Heart right ventricle (tissue), 16 donors: ENCODE measurements around the gene PLEK. TPM values are rescaled to one million over a fixed set of nuclear protein-coding genes. Genes with fewer than 3 reads are reported as not detected.
"Not testable (repeated sequence)": the region's sequence is repeated elsewhere in the genome, so short reads cannot be mapped to it uniquely, and the experiment has no call there.

Experiments used
- ATAC-seq, 8 donors: fragments of 200-7000 bp; cut with Tn5 transposase; one replicate each; pipeline ENCODE4 v1.9.1; 2020; ENCODE audit warnings: mild to moderate bottlenecking in 8 of 8, moderate library complexity in 8 of 8, moderate number of reproducible peaks in 1 of 8
- DNase-seq, 2 donors: peaks; one replicate each; pipeline ENCODE4 v3.0.0-alpha.2; 2020
- H3K27ac ChIP-seq, 10 donors: fragments of 200-600 bp; sonication (generic) in 2 of 10; one replicate each; pipeline versions ENCODE4 v1.5.0 to v1.8.0; 2020 to 2022; ENCODE audit warnings: mild to moderate bottlenecking in 3 of 10
- H3K27me3 ChIP-seq, 7 donors: fragments of 200-600 bp; one replicate each; pipeline ENCODE4 v1.8.0; 2021 to 2022; ENCODE audit warnings: mild to moderate bottlenecking in 2 of 7
- H3K36me3 ChIP-seq, 9 donors: fragments of 200-600 bp; sonication (generic) in 1 of 9; one replicate each; pipeline versions ENCODE4 v1.5.0 to v1.8.0; 2020 to 2022; ENCODE audit warnings: mild to moderate bottlenecking in 2 of 9
- H3K4me1 ChIP-seq, 9 donors: fragments of 200-600 bp; sonication (generic) in 1 of 9; one replicate each; pipeline versions ENCODE4 v1.5.0 to v1.8.0; 2020 to 2022; ENCODE audit warnings: mild to moderate bottlenecking in 4 of 9
- H3K4me3 ChIP-seq, 10 donors: fragments of 200-600 bp; sonication (generic) in 2 of 10; one replicate each; pipeline versions ENCODE4 v1.5.0 to v1.8.0; 2020 to 2022; ENCODE audit warnings: mild to moderate bottlenecking in 7 of 10, moderate library complexity in 2 of 10
- H3K9me3 ChIP-seq, 11 donors: fragments of 200-600 bp in 10 of 11; sonication (generic) in 2 of 11; one replicate each; pipeline versions ENCODE4 v1.5.0 to v1.8.0; 2013 to 2022; ENCODE audit warnings: mild to moderate bottlenecking in 2 of 11, control low read depth in 1 of 11, moderate library complexity in 1 of 11
- CTCF ChIP-seq, 9 donors: fragments of 200-600 bp; sonication (generic) in 2 of 9; IDR thresholded peaks; one replicate each; pipeline versions ENCODE4 v1.5.0 to v1.8.0; 2021 to 2022; ENCODE audit warnings: antibody characterized with exemption in 9 of 9, mild to moderate bottlenecking in 5 of 9, moderate library complexity in 1 of 9
- WGBS, 2 donors: extraction: QIAGEN DNeasy Blood & Tissue Kit; methylation state at CpG; one replicate each; pipeline ENCODE4 v1.1.7; 2013; ENCODE audit warnings: inconsistent platforms in 1 of 2; 5-methylcytosine and 5-hydroxymethylcytosine counted together
- intact Hi-C, 10 donors: fragments of 100-400 bp; cut with DNase I; formaldehyde crosslinking; loops; one replicate each; pipeline versions ENCODE4 v1.11.1 to v1.14.2; 2022
- polyA plus RNA-seq, 2 donors: library from polyadenylated mRNA; stranded (reverse); fragments of 200-250 nt; gene quantifications; one replicate each; pipeline ENCODE4 v1.2.3, GENCODE V29; 2013
- total RNA-seq, 10 donors: library from RNA; stranded (reverse); fragmentation: NEBNext Ultra II Directional in 3 of 10; extraction: Animal tissue kit (Norgen Biotek cat#: 25700) in 3 of 10; gene quantifications; one replicate each; pipeline versions ENCODE4 v1.2.1 to v1.2.4, GENCODE V29; 2021 to 2023
- donor health status: Arrhythmogenic right ventricular cardiomyopathy.
- donor health status: ischemic (EF 13 %, LVEDD 7.1; RV severe dilation, severe dysfunction).
- donor health status: healthy with polysubstance abuse.
- donor health status: DM: no; HTN: yes; CAD: no.
- donor health status: DM: no; HTN: no; CAD: no.
- donor health status: ischemic (EF 25% LVEDD 6.9; RV normal size, moderate dysfunction).
- donor health status: ischemic (EF 25% LVEDD 5.7; RV mildly dilated, moderate dysfunction).
- donor health status: healthy.
- donor health status: DM: yes; HTN: yes; CAD: no.
- donor health status: Ischemic cardiomyopathy.
- donor health status: ischemic (EF 35%, LVEDD 5.7; RV mildly dilated, moderate dysfunction).
- donor health status: nonischemic (EF 11% LVEDD 7.7; RV severe dilation, severe dysfunction).
- donor health status: DM: yes; HTN: yes; CAD: no.
- donor health status: PGD.
- donor health status: ischemic (EF 29% LVEDD 5.4; RV normal size, mild dysfunction).
- donor health status: nonischemic (EF 23%, LVEDD 6.1; RV moderate dilation, normal function).

PLEK gene
- total and polyA plus RNA-seq, 12 donors, result 1.1 to 46.3 (median 2.7) TPM

DNA sequence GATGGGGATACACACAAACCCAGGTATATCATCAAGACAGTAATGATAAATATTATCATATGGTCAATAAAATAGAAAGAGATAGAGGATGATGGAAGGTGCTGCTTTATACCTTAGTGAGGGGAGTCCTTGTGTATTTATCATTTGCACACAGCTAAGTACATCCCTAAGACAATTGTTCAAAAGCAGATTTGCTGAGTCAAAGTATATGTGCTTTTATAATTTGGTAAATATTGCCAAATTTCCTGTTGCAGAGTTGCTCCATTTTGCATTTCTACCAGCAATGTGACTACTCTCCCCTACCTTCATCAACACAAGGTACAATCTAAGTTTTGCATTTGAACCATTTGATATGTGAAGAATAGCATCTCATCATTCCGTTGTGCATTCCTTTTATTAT is 22.6 kb upstream of the PLEK start:
- peaks cover 0 to 21% (median 9%) of the 10 kb centered on the region in 7 donors for H3K27me3 ChIP-seq
- H3K9me3 ChIP-seq, result no peaks in the 10 kb centered on the region
- no peak overlapping the region for H3K4me3 ChIP-seq
- peaks cover 0 to 16% (median 0%) of the 10 kb centered on the region in 9 donors for H3K4me1 ChIP-seq
- H3K27ac ChIP-seq, result no peak overlapping the region
- WGBS, 2 donors, result 90 to 95% methylated on average over 1 of the region's 1 CpG
- H3K36me3 ChIP-seq, result no peaks in the 10 kb centered on the region
- no peak for TF ChIP-seq CTCF (IDR thresholded peaks at IDR 0.05)
- ATAC-seq, result no peak
- intact Hi-C loops, result no loop called here
- DNase-seq, result no peak

- H3K27me3 ChIP-seq, result peaks cover 0 to 19% (median 9%) of the 10 kb centered on the region in 7 donors
- ATAC-seq, result no peak
- no peaks in the 10 kb centered on the region for H3K36me3 ChIP-seq
- intact Hi-C loops, result no loop called here
- no peak for TF ChIP-seq CTCF (IDR thresholded peaks at IDR 0.05)
- H3K9me3 ChIP-seq, result peaks cover 0 to 4% (median 0%) of the 10 kb centered on the region in 11 donors
- peaks cover 0 to 16% (median 0%) of the 10 kb centered on the region in 9 donors for H3K4me1 ChIP-seq
- no peak overlapping the region for H3K4me3 ChIP-seq
- no peak for DNase-seq
- H3K27ac ChIP-seq, result no peak overlapping the region
- WGBS, 2 donors, result 86 to 91% methylated on average over 1 of the region's 1 CpG
Measured at GRCh38 chr2:68344031-68344430, 21.1 kb upstream of the PLEK start.

DNA sequence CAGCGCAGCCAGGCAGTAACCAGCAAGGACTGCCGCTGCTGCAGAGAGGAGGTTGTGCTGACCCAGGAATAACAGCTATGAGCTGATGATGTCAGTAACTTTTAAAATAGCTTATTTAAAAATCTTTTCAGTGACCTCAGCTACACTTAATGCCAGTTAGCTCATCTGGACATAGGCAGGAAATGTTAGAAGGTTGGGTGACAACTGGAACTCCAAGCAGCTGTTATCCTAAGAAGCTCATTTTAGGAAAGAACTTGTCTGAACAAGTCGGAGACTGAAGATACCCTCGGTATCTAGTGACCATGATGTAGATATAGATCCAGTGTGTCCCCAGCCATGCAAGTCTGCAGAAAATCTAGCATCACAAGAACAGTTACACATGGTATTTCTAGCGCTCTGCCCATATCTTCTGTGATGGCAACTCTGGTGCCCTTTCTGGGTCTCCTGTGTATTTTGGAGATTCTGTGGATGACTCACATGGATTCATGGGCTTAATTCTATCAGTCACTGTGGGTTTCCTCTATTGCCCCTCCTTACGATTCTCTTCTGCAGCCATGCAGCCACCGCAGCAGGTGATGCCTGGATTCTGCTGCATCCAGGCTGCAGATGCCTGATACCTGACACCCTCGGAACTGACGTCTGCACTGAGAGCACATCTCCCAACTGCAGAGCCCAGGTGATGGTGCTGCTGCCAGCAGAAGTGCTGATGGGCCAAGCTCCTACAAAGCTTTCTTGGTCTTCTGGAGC is 19.8 kb upstream of the PLEK start:
- H3K4me1 ChIP-seq, result peaks cover 0 to 16% (median 0%) of the 10 kb centered on the region in 9 donors
- WGBS, 2 donors, result 78 to 81% methylated on average over 9 of the region's 9 CpGs
- peaks cover 0 to 6% (median 0%) of the 10 kb centered on the region in 11 donors for H3K9me3 ChIP-seq
- ATAC-seq, result no peak
- no peaks in the 10 kb centered on the region for H3K36me3 ChIP-seq
- no peak for DNase-seq
- H3K27ac ChIP-seq, result no peak overlapping the region
- no peak for TF ChIP-seq CTCF (IDR thresholded peaks at IDR 0.05)
- H3K4me3 ChIP-seq, result no peak overlapping the region
- H3K27me3 ChIP-seq, result peaks cover 0 to 15% (median 9%) of the 10 kb centered on the region in 7 donors
- intact Hi-C loops, result no loop called here

DNA sequence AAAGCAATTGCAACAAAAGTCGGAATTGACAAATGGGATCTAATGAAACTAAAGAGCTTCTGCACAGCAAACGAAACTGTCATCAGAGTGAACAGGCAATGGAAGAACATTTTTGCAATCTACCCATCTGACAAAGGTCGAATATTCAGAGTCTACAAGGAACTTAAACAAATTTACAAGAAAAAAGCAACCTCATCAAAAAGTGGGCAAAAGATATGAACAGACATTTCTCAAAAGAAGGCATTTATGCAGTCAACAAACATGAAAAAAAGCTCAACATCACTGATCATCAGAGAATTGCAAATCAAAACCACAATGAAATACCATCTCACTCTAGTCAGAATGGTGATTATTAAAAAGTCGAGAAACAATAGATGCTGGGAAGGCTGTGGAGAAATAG is 16.0 kb upstream of the PLEK start:
- DNase-seq, H3K9me3 ChIP-seq, H3K4me1 ChIP-seq, H3K4me3 ChIP-seq, H3K36me3 ChIP-seq, intact Hi-C loops, H3K27ac ChIP-seq, ATAC-seq: not testable (repeated sequence)
- 87 to 92% methylated on average over 4 of the region's 4 CpGs for WGBS, 2 donors
- H3K27me3 ChIP-seq, result peaks cover 0 to 11% (median 7%) of the 10 kb centered on the region in 7 donors

DNA sequence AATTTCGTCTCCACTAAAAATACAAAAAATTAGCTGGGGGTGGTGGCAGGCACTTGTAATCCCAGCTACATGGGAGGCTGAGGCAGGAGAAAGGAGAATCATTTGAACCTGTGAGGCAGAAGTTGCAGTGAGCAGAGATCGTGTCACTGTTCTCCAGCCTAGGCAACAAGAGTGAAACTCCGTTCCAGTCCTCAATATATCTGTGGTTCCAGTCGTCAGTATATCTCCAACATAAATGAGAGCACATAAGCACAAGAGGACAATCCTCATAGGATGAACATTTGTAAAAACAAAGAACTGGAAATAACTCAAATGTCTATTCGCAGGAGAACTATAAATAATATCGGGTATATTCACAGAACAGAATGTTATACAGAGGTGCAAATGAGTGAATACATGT is 13.1 kb upstream of the PLEK start:
- WGBS, 2 donors, result 78 to 84% methylated on average over 6 of the region's 6 CpGs
- intact Hi-C loops, result loop anchor here in 3 of 10 donors (10.0 kb wide), 2 partner anchors 157 to 227 kb away; no protein-coding TSS in a partner anchor
- TF ChIP-seq CTCF (IDR thresholded peaks at IDR 0.05), result no peak

More for the DNA sequence above, 13.1 kb upstream of the PLEK start:
- DNase-seq (no peak), ATAC-seq (no peak)
- no peak overlapping the region for H3K4me3 ChIP-seq
- peaks cover 0 to 6% (median 0%) of the 10 kb centered on the region in 11 donors for H3K9me3 ChIP-seq
- H3K36me3 ChIP-seq, result no peaks in the 10 kb centered on the region
- H3K27me3 ChIP-seq, result no peaks in the 10 kb centered on the region
- H3K4me1 ChIP-seq, result peaks cover 0 to 7% (median 0%) of the 10 kb centered on the region in 9 donors
- H3K27ac ChIP-seq, result no peak overlapping the region
